Right lobe of liver (tissue), 4 donors: ENCODE measurements around the gene ZNF385B.

Source experiments
- CTCF ChIP-seq, 4 donors: fragments of 200-600 bp in 3 of 4; fragments of 450-650 bp in 1 of 4; IDR thresholded peaks; one replicate each; pipeline versions ENCODE4 v1.5.1 to v1.8.0; 2016 to 2022; ENCODE audit warnings: antibody characterized with exemption in 4 of 4, mild to moderate bottlenecking in 2 of 4
- POLR2A ChIP-seq: fragments of 450-650 bp; IDR thresholded peaks from one replicate; pipeline ENCODE4 v1.6.1; 2017; ENCODE audit warnings: antibody characterized with exemption, mild to moderate bottlenecking
- donor health status: DM: no; HTN: no; CAD: no.
- donor health status: DM: no; HTN: no; CAD: no.
- donor health status: DM: no; HTN: yes; CAD: no.

GRCh38 chr2:179814050-179814449 is 47.4 kb downstream of the ZNF385B start:
- no peak for TF ChIP-seq CTCF (IDR thresholded peaks at IDR 0.05)
- TF ChIP-seq POLR2A, result no peak
